Smooth muscle cell of the coronary artery (primary cell): Measurements from ENCODE around the gene SNUPN. TPM values are rescaled to one million over a fixed set of nuclear protein-coding genes. Genes with fewer than 3 reads are reported as not detected.

Source experiments
- total RNA-seq: library from RNA; depleted of rRNA; stranded (reverse); fragments of >200 nt; gene quantifications from 2 replicates; pipeline ENCODE4 v1.2.3, GENCODE V29; 2014; ENCODE audit warnings: low replicate concordance

Gene SNUPN
- total RNA-seq = 21.7 and 27.1 TPM in 2 replicates

GRCh38 chr15:75625542-75626347 is at the start of gene SNUPN:
TSS of gene SNUPN (minus strand) at chr15:75625725. CDS start at chr15:75621051, 4,674 bp downstream.

GRCh38 chr15:75647370-75648155 is 22.0 kb upstream of the SNUPN start, which contains the start of gene SNX33:
TSS of gene SNX33 (plus strand) at chr15:75647912. CDS start at chr15:75649103, 1,191 bp downstream.

GRCh38 chr15:75639709-75640482 is 14.4 kb upstream of the SNUPN start, which contains the start of gene IMP3:
TSS of gene IMP3 (minus strand) at chr15:75640224. CDS start at chr15:75640168, 56 bp downstream.

GRCh38 chr15:75578948-75579920 is 46.3 kb downstream of the SNUPN start, which contains the start of gene PTPN9:
TSS of gene PTPN9 (minus strand) at chr15:75579315. CDS start at chr15:75578776, 539 bp downstream.

Other genes with a start within 250 kb of the SNUPN start
- 17.3 and 45.0 TPM in 2 replicates for gene SIN3A, start 174.0 kb downstream of the SNUPN start, total RNA-seq
- 11.6 and 21.7 TPM in 2 replicates for gene PTPN9, start 46.4 kb downstream of the SNUPN start, total RNA-seq
- gene IMP3, start 14.5 kb upstream of the SNUPN start, total RNA-seq = 63.3 and 110 TPM in 2 replicates
- gene SNX33, start 22.2 kb upstream of the SNUPN start, total RNA-seq = 11.1 and 23.4 TPM in 2 replicates
- 12.5 and 13.8 TPM in 2 replicates for gene CSPG4, start 87.1 kb upstream of the SNUPN start, total RNA-seq
- gene UBE2Q2, start 217.7 kb upstream of the SNUPN start, total RNA-seq = 42.2 and 59.6 TPM in 2 replicates